IPS-18c (cell line): ENCODE data around the gene ZNF329.
A peak's percentile ranks its signal among the peaks of the same experiment; 100 is the strongest.
"Not testable (repeated sequence)": the region's sequence is repeated elsewhere in the genome, so short reads cannot be mapped to it uniquely, and the experiment has no call there.

ENCODE experiments used
- H3K4me3 ChIP-seq: 2 replicates; pipeline ENCODE4 v1.7.0; 2013; ENCODE audit warnings: low read depth, mild to moderate bottlenecking, low read length, moderate library complexity; ENCODE audit not compliant: insufficient read depth
- H3K9me3 ChIP-seq: one replicate; pipeline ENCODE4 v1.6.1; 2013; ENCODE audit warnings: mild to moderate bottlenecking, low read length, moderate library complexity; ENCODE audit not compliant: control insufficient read depth, insufficient read depth

ZNF329 gene

DNA sequence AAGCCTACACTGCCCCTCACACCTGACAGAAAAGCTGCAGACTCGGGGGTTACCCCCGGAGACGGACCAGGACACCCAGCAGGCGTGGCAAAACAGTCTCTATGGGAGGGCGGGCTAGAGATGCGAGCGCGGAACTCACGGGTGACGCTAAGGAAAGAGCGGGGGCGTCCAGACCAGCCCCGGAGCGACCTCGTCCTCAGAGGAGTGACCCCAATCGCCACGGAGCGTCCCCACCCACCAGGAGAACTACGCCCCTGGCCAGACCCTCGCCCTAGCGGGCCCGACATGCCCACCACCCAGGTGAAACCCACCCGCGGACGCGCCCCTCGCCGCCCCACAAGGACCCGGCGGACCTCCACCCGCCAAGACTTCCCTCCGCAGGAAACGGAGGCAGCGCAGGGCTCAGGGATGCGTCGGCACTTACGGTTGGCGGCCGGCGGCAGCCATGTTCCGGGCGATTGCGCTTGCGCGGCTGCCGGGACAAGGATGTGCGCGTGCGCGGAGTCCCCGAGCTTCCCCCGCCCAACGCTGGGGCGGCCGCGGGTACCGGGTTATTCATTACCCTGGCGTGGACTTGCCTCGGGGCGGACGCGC is at the start of gene ZNF329:
TSS of gene ZNF329 (minus strand) at position 462 of the 594 bp plus-strand sequence. CDS start 21,286 bp downstream, outside the sequence.
- Histone ChIP-seq H3K4me3 (peak within 1 kb of the TSS; percentile 97), H3K9me3 (peaks cover 19% of the 10 kb centered on the region)

DNA sequence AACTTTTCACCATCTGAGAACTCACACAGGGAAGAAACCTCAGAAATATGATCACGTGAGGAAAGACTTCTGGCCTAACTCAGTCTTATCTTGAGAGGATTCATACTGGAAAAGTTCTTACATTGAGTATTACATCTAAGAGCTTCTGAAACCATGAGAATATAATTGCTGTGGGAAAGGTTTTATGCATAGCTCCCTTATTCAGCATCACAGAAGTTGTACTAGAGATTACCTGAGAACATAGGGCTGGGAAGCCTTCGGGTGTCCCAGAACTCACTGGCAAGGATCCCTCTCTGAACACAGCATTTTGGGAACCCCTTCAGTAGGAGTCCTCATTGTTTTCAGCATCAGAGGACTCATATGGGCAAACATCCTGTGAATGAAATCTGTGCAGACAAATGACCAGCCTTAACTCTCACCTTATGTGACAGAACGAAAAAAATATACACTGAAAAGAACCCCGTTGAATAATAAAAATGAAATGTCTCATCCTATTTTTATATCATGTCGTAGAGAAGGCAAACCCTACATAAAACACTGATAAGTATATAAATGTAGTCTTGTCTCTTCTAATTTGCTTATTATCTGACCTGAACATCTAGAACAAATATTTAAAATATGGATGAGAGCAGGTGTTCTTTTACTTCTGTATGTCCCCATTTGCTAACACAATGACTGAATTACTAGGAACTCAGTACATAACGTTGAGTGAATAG is 46.5 kb upstream of the ZNF329 start:
- H3K9me3 ChIP-seq, result peaks cover 53% of the 10 kb centered on the region
- no peak overlapping the region for H3K4me3 ChIP-seq

DNA sequence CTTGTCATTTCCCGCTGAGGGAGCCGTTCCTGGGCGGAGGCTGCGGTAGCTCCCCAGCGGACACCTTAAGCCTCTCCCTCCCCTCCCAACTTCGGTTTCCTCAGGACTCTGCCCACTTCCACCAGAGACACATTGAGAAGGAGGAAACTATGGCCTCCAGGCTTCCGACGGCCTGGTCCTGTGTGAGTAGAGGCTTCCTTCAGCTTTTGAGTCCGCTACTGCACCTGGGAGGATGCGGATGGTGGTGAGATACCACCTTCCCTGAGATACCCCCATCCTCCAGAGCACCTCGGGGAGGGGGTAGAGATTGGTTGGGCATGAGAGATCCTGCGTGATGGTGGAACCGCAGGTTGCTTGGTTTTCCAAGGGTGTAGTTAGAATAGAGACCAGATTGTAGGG is 33.2 kb upstream of the ZNF329 start:
- Histone ChIP-seq H3K4me3 (peak overlapping the region; percentile 97), H3K9me3 (peaks cover 11% of the 10 kb centered on the region)

DNA sequence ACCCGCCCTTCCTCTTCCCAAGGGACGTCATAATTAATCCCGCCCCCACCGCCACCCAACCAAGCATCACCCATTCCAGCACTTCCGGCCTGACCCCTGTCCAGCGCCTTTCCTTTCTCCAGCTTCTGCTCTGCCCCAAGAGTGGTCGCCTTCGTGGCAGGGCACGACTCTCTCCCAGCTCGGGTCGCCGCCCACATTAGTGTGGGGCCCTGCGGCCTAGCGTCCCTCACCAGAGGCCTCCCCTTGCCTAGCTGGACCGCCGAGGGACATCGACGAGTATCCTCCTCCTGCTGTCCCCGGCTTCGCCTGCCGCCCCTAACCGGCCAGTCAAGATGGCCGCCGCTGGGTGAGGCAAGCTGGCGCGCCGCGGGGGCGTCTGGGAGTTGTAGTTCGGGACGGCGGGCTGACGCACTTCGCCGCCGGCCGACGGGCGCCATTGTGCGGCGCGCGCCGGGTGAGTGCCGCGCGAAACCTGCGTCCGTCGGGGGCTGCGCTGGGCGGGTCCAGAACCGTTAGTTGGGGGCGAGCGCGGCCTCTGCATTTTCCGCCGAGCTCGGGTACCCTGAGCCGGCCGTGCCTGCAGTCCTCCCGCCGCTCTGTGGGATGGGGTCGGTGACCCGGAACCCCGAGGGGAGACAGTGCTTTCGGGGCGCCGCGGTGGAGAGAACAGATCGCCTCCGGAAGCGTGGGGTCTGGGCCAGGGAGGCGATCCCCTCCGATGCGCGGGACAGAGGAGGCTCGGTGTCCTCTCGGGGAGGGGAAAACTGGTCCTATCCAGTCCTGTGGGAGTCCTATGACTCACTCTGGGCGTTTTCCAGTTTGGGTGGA is 32.6 kb upstream of the ZNF329 start, which contains the start of gene ZNF274:
TSS of gene ZNF274 (plus strand) at position 73 of the 828 bp plus-strand sequence. CDS start 905 bp downstream, outside the sequence.
- H3K9me3 ChIP-seq, result peaks cover 11% of the 10 kb centered on the region

DNA sequence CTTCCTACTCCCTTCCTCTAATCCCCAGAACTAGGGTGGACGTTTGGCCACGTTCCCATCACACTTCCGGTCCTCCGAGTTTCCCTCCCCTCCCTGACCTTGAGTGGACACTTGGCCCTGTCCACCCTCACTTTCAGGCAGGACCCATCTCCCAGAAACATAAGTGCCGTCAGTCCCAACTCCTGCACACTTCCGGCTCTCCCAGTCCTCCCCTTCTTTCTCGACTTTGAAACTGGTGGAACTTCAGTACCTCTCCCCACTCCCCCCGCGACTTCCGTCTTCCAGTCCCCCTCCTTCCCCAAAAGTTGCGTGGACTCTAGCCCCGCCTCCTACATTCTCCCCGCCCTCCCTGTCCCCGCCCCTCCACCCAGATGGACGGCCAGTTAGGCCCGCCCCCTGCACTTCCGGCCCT is 32.0 kb upstream of the ZNF329 start:
- peaks cover 13% of the 10 kb centered on the region for H3K9me3 ChIP-seq

More for the DNA sequence above, 32.6 kb upstream of the ZNF329 start, which contains the start of gene ZNF274:
- H3K4me3 ChIP-seq, result peak within 1 kb of the TSS; percentile 97

DNA sequence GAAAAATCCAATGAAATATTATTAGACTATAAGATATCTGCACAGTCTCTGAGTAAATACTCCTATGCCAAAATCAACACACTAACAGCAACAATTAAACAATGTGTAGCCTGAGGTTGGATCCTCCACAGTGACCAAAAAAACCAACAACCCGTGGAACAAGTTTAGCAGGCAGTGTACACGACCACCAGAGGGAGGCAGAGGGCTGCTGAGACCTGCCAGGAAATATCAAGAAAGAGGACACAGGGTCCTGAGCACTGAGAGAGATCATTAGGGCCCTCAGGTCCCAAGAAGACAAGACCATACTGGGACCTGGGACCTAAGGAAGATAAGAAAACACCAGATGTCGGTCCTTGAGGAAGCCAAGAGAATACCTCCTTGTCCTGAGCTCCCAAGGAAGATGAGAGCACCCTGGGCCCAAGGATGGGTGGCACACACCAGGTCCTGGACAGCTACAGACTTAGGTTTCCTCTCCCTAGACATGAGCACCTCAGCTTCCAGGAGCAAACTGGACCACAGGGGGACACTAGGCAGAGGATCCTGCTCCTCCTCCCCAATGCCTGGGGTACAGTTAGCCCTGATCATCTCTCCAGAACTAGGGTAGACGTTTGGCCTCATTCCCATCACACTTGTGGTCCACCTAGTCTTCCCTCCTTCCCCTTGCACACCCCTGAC is 31.4 kb upstream of the ZNF329 start:
- H3K4me3 ChIP-seq, result peak overlapping the region; percentile 34; the same call in 1 of the 2 replicates
- H3K9me3 ChIP-seq, result peaks cover 13% of the 10 kb centered on the region

More for the DNA sequence above, 32.0 kb upstream of the ZNF329 start:
- peak overlapping the region; percentile 97; the same call in 1 of the 2 replicates for H3K4me3 ChIP-seq

DNA sequence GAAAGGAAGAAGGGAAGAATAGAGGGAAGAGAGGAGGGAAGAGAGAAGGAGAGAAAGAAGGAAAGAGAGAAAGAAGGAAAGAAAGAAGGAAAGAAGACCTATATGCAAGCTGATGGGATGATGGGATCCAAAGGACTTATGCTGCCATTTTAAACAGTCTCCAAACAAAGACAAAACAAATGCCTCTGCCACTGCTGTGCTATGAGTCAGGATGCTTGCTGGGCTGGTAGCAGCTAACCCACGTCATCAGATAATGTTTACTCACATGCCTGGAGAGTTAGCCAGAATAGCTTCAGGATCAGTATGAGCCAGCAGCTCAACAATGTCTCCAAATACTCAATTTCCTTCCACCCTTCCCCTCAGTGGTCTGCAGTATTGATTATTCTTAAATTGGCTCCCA is 20.3 kb upstream of the ZNF329 start:
- Histone ChIP-seq H3K9me3 (peaks cover 9% of the 10 kb centered on the region), H3K4me3 (no peak overlapping the region)

DNA sequence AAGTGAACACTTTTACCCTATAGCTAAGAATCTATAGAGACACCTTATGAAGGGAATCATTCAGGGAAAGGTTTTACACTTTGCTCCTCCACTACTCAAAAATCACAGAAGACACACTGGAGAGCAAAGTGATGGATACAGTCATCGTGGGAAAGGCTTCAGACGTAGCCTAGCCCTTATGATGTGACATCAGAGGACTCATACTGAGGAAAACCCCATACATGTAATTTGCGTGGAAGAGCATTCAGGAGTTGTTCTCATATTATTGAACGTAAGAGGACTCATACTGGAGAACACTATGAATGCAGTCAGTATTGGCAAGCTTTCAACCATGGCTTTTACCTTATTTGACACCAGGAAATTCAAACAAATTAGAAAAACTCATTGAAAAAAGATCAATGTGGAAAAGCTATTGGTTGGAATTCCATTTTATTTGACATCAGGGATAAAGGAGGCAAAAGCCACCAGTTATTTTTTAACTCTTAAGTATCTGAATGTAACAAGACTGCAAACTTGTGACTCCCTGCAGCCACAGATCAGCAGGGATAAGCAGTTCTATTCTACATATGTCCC is 16.2 kb upstream of the ZNF329 start:
- Histone ChIP-seq H3K9me3 (peaks cover 17% of the 10 kb centered on the region), H3K4me3 (no peak overlapping the region)

DNA sequence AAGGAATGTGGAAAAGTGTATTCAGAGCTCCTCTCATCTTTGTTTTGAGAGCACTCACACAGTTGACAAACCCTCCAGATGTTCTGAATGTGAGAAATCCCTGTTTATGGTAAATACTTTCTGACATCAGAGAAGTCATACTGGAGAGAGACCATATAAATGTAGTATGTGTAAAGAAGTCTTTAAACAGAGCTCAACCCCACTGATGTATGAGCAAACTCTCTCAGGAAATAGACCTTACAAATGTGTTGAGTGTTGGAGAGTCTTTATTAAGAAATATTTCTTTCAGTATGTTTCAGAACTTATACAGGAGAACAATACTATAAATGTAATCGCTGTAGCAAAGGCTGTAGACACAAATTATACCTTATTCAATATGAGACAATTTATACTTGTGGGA is 15.7 kb upstream of the ZNF329 start:
- H3K9me3 ChIP-seq, result peaks cover 19% of the 10 kb centered on the region

DNA sequence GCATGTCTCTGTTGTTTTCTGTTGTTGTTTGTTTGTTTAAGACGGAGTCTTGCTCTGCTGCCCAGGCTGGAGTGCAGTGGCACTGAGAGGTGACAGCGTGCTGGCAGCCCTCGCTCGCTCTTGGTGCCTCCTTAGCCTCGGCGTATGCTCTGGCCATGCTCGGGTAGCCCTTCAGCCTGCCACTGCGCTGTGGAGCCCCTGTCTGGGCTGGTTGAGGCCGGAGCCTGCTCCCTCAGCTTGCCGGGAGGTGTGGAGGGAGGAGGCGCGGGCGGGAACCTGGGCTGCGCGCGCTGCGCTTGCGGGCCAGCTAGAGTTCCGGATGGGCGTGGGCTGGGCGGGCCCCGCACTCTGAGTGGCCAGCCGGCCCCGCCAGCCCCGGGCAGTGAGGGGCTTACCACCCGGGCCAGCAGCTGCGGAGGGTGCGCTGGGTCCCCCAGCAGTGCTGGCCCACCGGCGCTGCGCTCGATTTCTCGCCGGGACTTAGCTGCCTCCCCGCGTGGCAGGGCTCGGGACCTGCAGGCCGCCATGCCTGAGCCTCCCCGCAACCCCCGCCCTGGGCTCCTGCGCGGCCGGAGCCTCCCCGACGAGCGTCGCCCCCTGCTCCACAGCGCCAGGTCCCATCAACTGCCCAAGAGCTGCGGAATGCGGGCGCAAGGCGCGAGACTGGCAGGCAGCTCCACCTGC is 6.6 kb upstream of the ZNF329 start:
- H3K9me3 ChIP-seq, result peaks cover 20% of the 10 kb centered on the region
- H3K4me3 ChIP-seq, result no peak overlapping the region

More for the DNA sequence above, 15.7 kb upstream of the ZNF329 start:
- no peak overlapping the region for H3K4me3 ChIP-seq

DNA sequence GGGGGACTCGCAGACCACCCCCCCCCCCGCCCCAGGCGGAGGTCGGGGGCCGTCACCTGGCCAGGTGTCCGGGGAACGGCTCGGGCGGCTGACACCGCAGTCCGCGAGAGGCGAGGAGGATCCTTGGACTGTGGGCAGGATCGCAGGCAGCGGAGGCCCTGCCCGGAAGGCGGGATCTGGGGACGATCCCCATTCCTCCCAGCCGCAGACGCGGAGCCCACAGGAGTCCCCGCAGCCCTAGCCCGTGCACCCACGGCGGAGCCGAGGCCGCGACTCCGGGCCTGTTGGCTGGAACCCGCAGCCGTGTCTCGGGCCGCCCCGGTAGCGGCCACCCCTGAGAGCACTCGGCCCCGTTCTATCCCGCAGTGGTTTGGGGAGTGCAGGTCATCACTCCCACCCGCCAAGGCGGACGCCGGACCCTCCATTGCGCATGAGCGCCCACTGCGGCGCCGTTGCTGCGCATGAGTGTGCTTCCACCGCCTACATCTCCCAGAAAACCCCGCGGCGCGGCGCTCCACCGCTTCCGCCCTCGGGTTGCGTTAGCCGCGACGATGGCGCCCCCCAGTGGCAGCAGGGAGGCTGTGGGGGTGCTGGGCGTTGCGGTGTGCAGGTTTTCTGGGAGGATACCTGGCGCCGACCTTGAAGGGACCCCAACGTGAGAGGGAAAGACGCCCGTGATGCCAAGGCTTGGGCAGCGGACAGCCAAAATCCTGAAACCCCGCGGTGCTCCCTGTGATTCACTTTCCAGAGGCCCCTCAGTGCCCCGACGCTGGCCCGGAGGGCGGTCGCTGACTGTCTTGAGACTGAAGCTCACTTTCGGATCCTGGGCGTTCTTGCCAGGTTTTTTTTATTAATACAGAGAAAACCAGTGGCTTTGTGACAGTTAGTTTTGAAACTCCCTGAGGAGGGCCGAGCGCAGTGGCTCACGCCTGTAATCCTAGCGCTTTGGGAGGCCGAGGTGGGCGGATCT is 4.4 kb upstream of the ZNF329 start:
- peaks cover 17% of the 10 kb centered on the region for H3K9me3 ChIP-seq

DNA sequence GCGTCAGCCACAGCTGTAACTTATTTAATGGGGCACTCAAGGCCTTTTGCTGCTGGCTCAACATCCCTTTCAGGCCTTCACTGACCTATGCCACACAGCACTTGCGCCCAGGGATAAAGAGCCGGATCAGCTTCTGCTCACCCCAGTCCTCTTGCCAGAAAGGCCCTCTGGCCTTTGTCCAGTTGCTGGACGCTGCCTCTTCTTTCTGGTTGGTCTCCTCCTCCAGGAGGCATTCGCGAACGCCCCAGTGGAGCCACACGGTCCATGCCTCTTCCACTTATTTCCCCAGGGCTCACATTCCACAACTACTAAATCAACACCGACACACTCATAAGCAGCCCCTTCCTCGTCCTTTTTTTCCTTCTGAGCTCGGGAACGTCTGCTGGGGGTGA is 3.7 kb upstream of the ZNF329 start:
- H3K4me3 ChIP-seq, result peak overlapping the region; percentile 92
- peaks cover 16% of the 10 kb centered on the region for H3K9me3 ChIP-seq

More for the DNA sequence above, 4.4 kb upstream of the ZNF329 start:
- H3K4me3 ChIP-seq, result peak overlapping the region; percentile 92

DNA sequence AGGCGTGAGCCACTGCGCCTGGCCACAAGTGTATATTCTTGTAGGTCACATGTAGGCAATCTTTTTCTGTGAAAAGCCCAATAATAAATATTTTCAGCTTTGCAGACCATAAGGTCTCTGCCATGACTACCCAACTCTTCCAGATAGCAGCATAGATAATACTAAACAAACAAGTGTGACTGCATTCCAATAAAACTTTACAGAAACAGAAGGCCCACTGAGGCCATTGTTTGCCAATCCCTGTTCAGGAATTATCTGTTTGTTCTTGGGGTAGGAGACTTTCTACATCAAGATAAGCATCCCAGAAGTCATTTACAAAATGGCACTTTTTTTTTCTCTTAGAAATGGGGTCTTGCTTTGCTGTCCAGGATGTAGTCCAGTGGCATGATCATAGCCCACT is 2.8 kb upstream of the ZNF329 start:
- Histone ChIP-seq H3K9me3 (peaks cover 17% of the 10 kb centered on the region), H3K4me3 (no peak overlapping the region)

DNA sequence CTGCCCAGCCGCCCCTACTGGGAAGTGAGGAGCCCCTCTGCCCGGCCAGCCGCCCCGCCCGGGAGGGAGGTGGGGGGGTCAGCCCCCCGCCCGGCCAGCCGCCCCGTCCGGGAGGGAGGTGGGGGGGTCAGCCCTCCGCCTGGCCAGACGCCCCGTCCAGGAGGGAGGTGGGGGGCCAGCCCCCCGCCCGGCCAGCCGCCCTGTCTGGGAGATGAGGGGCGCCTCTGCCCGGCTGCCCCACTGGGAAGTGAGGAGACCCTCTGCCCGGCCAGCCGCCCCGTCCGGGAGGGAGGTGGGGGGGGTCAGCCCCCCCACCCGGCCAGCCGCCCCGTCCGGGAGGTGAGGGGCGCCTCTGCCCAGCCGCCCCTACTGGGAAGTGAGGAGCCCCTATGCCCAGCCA is 3.1 kb downstream of the ZNF329 start:
- H3K9me3 ChIP-seq, result peaks cover 21% of the 10 kb centered on the region
- not testable (repeated sequence) for H3K4me3 ChIP-seq

DNA sequence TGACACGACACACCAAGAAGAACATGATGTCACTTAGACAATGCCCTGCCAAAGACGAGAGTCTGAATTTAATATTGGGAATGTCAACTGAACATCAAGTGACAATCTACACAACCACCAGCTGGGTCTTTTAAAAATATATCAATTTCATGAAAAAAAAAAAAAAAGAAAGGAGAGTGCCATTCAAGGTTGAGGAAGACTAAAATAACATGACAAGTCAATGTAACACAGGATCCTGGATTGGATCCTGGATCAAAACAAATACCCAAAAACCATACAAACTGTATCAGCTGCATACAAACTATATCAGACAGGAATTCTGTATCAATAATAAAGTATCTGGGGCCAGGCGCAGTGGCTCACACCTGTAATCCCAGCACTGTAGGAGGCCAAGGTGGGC is 4.7 kb downstream of the ZNF329 start:
- Histone ChIP-seq H3K9me3 (peaks cover 25% of the 10 kb centered on the region), H3K4me3 (no peak overlapping the region)
